Panc1 (cell line): ENCODE measurements around the gene PCLO. TPM values are rescaled to one million over a fixed set of nuclear protein-coding genes. Genes with fewer than 3 reads are reported as not detected.

Source experiments
- ATAC-seq: fragments of 200-7000 bp; cut with Tn5 transposase; 2 replicates; pipeline ENCODE4 v1.9.1; 2020; ENCODE audit warnings: mild to moderate bottlenecking, moderate library complexity
- BruUV-seq: library from RNA; stranded (reverse); fragments of 400-500 nt; replicated peaks from 2 replicates; lab custom pipeline; 2021; lab: Mats Ljungman, UMichigan
- CTCF ChIA-PET: fragments of 300-600 bp; sonication (Branson Sonifier 250); formaldehyde crosslinking; loops from one replicate; lab custom pipeline; 2022; ENCODE audit warnings: antibody characterized with exemption; lab: Charles Lee
- POLR2A ChIA-PET: fragments of 300-600 bp; sonication (Branson Sonifier 250); formaldehyde crosslinking; loops from one replicate; lab custom pipeline; 2022; ENCODE audit warnings: antibody characterized with exemption; lab: Charles Lee
- DNase-seq: peaks from one replicate; pipeline ENCODE4 v3.0.0-alpha.2; 2010; ENCODE audit warnings: low read depth, low spot score
- H3K27ac ChIP-seq: 2 replicates; pipeline ENCODE4 v1.5.1; 2011; ENCODE audit warnings: mild to moderate bottlenecking, low read length, inconsistent platforms
- H3K27me3 ChIP-seq: fragments of 200-500 bp; sonication (Bioruptor generic); 2 replicates; pipeline ENCODE4 v1.6.0; 2014; ENCODE audit warnings: low read length, inconsistent platforms; ENCODE audit not compliant: control insufficient read depth, insufficient read depth
- H3K36me3 ChIP-seq: fragments of 200-500 bp; sonication (Bioruptor generic); 2 replicates; pipeline ENCODE4 v1.5.1; 2014; ENCODE audit warnings: inconsistent platforms, mild to moderate bottlenecking, low read length, moderate library complexity; ENCODE audit not compliant: control insufficient read depth, insufficient read depth
- H3K4me1 ChIP-seq: 2 replicates; pipeline ENCODE4 v1.5.1; 2011; ENCODE audit warnings: inconsistent platforms, mild to moderate bottlenecking, low read length, moderate library complexity; ENCODE audit not compliant: control insufficient read depth, insufficient read depth
- H3K4me3 ChIP-seq, 2 experiments: 2 replicates each; pipeline ENCODE4 v1.5.1; 2011 to 2012; ENCODE audit warnings: low read depth in 2 of 2, low read length in 2 of 2, mild to moderate bottlenecking in 2 of 2, inconsistent platforms in 1 of 2, moderate library complexity in 1 of 2
- H3K9me3 ChIP-seq: fragments of 200-500 bp; sonication (Bioruptor generic); 2 replicates; pipeline ENCODE4 v1.5.1; 2014; ENCODE audit warnings: low read depth, mild to moderate bottlenecking, inconsistent platforms, low read length, moderate library complexity; ENCODE audit not compliant: control insufficient read depth, insufficient read depth
- CTCF ChIP-seq: fragments of 450-650 bp; IDR thresholded peaks from 2 replicates; pipeline ENCODE4 v1.5.1; 2017; ENCODE audit warnings: mild to moderate bottlenecking
- POLR2AphosphoS5 ChIP-seq: IDR thresholded peaks from 2 replicates; pipeline ENCODE4 v1.6.1; 2012; ENCODE audit warnings: mild to moderate bottlenecking, low read depth, low read length, moderate library complexity
- SIN3A ChIP-seq: IDR thresholded peaks from 2 replicates; pipeline ENCODE4 v1.6.1; 2012; ENCODE audit warnings: low read depth, mild to moderate bottlenecking, low read length, moderate library complexity, borderline replicate concordance; ENCODE audit not compliant: insufficient read depth
- TCF7L2 ChIP-seq: IDR thresholded peaks from 2 replicates; pipeline ENCODE4 v1.6.1; 2011; ENCODE audit warnings: mild to moderate bottlenecking, low read depth, low read length, inconsistent platforms
- in situ Hi-C: cut with HindIII; loops from 2 replicates; pipeline ENCODE4 v1.10.0; 2016; ENCODE audit warnings: low sequenced_read_pairs, low pct_unique_long_range_greater_than_20kb
- intact Hi-C: fragments of 100-400 bp; cut with micrococcal nuclease; formaldehyde crosslinking; loops from one replicate; pipeline ENCODE4 v1.10.0; 2022; ENCODE audit not compliant: unreplicated experiment
- total RNA-seq: library from RNA; stranded (reverse); gene quantifications from one replicate; pipeline ENCODE4 v1.2.1, GENCODE V29; 2021; ENCODE audit not compliant: unreplicated experiment
- TF ChIP-seq, protein P1 (sequence below), 2 experiments: IDR thresholded peaks; 2 replicates each; pipeline ENCODE4 v1.6.1; 2011 to 2012; ENCODE audit warnings: low read depth in 2 of 2, control low read depth in 1 of 2, low read length in 1 of 2, mild to moderate bottlenecking in 1 of 2, moderate library complexity in 1 of 2; ENCODE audit not compliant: insufficient read depth in 1 of 2

Gene PCLO
- total RNA-seq, 1 experiment from 2014 or later, result 1.1 TPM

DNA sequence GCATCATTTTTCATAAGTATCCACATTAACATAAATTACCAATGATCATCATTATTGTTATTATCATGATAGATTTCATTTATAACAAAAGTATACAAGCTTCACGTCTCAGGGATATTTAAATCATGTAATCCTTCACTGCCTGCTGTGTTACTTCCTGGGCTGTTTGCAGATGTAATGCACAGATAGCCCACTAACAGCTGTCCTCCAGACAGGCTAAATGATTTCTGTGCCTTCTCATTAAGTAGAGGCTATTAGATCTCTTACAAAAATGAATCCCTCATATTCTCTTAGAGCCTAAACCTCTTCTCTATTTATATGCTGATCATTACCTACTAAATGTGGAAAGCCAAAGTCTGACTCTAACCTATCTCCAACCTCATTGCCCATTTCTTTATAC lies 9.3 kb downstream of the PCLO start:
- H3K27ac ChIP-seq, result no peak overlapping the region
- H3K36me3 ChIP-seq, result no peaks in the 10 kb centered on the region
- no TSS peak for BruUV-seq
- TF ChIP-seq POLR2AphosphoS5 (no peak), CTCF (no peak), SIN3A (no peak), TCF7L2 (no peak)
- TF ChIP-seq, protein P1, sequence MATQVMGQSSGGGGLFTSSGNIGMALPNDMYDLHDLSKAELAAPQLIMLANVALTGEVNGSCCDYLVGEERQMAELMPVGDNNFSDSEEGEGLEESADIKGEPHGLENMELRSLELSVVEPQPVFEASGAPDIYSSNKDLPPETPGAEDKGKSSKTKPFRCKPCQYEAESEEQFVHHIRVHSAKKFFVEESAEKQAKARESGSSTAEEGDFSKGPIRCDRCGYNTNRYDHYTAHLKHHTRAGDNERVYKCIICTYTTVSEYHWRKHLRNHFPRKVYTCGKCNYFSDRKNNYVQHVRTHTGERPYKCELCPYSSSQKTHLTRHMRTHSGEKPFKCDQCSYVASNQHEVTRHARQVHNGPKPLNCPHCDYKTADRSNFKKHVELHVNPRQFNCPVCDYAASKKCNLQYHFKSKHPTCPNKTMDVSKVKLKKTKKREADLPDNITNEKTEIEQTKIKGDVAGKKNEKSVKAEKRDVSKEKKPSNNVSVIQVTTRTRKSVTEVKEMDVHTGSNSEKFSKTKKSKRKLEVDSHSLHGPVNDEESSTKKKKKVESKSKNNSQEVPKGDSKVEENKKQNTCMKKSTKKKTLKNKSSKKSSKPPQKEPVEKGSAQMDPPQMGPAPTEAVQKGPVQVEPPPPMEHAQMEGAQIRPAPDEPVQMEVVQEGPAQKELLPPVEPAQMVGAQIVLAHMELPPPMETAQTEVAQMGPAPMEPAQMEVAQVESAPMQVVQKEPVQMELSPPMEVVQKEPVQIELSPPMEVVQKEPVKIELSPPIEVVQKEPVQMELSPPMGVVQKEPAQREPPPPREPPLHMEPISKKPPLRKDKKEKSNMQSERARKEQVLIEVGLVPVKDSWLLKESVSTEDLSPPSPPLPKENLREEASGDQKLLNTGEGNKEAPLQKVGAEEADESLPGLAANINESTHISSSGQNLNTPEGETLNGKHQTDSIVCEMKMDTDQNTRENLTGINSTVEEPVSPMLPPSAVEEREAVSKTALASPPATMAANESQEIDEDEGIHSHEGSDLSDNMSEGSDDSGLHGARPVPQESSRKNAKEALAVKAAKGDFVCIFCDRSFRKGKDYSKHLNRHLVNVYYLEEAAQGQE (IDR thresholded peaks at IDR 0.05; ENCODE audit: insufficient read depth in 1 of 2, low read depth in 2 of 2, low read length in 1 of 2), result no peak
- ChIA-PET CTCF (no interaction called here), POLR2A (no interaction called here)
- DNase-seq (no peak), ATAC-seq (no peak)
- H3K4me1 ChIP-seq, result no peaks in the 10 kb centered on the region
- no peaks in the 10 kb centered on the region for H3K9me3 ChIP-seq
- no peaks in the 10 kb centered on the region for H3K27me3 ChIP-seq
- intact Hi-C loops, result no loop called here
- in situ Hi-C loops, result no loop called here
- no peak overlapping the region for H3K4me3 ChIP-seq

- Histone ChIP-seq H3K9me3 (no peaks in the 10 kb centered on the region), H3K4me1 (no peaks in the 10 kb centered on the region), H3K27ac (no peak overlapping the region), H3K36me3 (no peaks in the 10 kb centered on the region), H3K4me3 (no peak overlapping the region), H3K27me3 (no peaks in the 10 kb centered on the region)
- ChIA-PET CTCF (no interaction called here), POLR2A (no interaction called here)
- TF ChIP-seq POLR2AphosphoS5 (no peak), TCF7L2 (no peak), SIN3A (no peak), CTCF (no peak)
- TF ChIP-seq, protein P1 (IDR thresholded peaks at IDR 0.05; ENCODE audit: insufficient read depth in 1 of 2, low read depth in 2 of 2, low read length in 1 of 2), result no peak
- ATAC-seq (no peak), DNase-seq (no peak)
- intact Hi-C loops (no loop called here), in situ Hi-C loops (no loop called here)
- no TSS peak for BruUV-seq
These were observed 12.4 kb downstream of the PCLO start for GRCh38 chr7:83150310-83150709.
